Measurements from ENCODE around the gene RARG.

DNA sequence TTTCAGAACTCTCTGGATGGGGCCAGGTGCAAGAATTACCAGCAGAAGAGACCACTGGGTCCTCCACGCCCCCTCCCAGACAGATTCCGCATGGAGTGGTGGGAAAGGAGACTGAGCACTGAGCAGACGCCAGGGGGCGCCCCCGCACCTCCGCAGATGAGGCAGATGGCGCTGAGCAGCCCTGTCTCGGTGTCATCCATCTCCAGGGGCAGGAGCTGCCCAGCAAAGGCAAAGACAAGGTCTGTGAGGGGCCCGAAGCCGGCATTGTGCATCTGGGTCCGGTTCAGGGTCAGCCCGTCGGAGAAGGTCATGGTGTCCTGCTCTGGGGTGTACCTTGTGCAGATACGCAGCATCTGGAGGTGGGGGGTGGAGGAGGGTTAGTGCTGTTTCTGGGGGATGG lies 18.7 kb downstream of the RARG start:
- TF ChIP-seq, protein P1, sequence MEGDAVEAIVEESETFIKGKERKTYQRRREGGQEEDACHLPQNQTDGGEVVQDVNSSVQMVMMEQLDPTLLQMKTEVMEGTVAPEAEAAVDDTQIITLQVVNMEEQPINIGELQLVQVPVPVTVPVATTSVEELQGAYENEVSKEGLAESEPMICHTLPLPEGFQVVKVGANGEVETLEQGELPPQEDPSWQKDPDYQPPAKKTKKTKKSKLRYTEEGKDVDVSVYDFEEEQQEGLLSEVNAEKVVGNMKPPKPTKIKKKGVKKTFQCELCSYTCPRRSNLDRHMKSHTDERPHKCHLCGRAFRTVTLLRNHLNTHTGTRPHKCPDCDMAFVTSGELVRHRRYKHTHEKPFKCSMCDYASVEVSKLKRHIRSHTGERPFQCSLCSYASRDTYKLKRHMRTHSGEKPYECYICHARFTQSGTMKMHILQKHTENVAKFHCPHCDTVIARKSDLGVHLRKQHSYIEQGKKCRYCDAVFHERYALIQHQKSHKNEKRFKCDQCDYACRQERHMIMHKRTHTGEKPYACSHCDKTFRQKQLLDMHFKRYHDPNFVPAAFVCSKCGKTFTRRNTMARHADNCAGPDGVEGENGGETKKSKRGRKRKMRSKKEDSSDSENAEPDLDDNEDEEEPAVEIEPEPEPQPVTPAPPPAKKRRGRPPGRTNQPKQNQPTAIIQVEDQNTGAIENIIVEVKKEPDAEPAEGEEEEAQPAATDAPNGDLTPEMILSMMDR (IDR thresholded peaks at IDR 0.05), result peak; percentile 89 to 93 (median 91)
- no peak for TF ChIP-seq POLR2A (IDR thresholded peaks at IDR 0.05)
